Measurements from ENCODE around the gene RAB1B.

DNA sequence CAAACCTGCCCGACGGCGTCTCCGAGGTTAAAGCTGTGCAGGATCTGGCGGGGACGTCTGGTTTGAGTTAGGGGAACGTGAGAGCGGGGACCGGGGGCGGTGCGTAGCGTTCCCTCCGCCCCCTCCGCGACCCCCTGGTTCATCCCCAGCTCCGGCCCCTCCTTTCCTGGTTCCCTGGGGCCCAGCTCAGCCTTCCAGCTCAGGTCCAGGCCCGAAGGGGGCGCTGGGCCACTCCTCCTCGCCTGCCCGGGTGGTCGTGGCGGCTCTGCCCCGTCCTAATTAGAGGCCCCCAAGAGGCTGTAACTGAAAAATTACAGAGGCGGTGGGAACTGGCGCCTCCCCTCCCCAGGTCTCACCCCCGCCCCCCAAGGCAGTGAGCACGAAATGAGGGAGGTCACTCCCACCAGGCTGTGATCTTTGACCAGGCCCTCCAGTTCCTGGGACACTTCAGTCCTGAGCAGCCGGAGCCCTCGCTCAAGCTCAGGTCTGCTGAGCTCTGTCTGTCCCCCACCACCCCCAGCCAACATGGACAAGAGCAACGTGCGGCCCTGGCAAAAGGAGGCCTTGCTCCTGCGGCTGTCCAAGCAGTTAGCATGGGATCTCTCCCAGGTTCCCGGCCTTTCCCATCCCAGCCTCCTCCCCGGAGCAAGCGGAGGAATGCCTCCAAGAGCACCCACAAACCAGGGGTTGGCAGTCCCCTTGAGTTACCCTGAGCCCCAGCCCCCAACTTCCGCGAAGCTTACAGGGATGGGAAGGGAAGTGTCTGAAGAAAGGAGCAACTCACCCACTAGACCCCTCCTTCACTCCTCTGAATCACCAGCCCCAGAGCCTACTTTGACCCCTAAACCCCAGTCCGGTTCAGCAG lies 45.1 kb downstream of the RAB1B start:
- TF ChIP-seq POLR2AphosphoS5 (IDR thresholded peaks at IDR 0.05) = no peak
- TF ChIP-seq POLR2A (IDR thresholded peaks at IDR 0.05) = no peak
